WTC11 (cell line): ENCODE measurements around the gene AKR1A1. TPM values are rescaled to one million over a fixed set of nuclear protein-coding genes. Genes with fewer than 3 reads are reported as not detected.

Experiments
- ATF6 ChIP-seq: sonication (generic); formaldehyde crosslinking; IDR thresholded peaks from 2 replicates; pipeline ENCODE4 v1.8.1; 2023; ENCODE audit warnings: mild to moderate bottlenecking, missing genetic modification reagents
- CREM ChIP-seq: sonication (generic); formaldehyde crosslinking; IDR thresholded peaks from 2 replicates; pipeline ENCODE4 v1.8.1; 2022; ENCODE audit warnings: mild to moderate bottlenecking, missing genetic modification reagents, moderate library complexity
- E2F4 ChIP-seq: sonication (generic); formaldehyde crosslinking; IDR thresholded peaks from 2 replicates; pipeline ENCODE4 v1.8.1; 2022; ENCODE audit warnings: low read depth, mild to moderate bottlenecking, moderate library complexity, missing genetic modification reagents, borderline replicate concordance
- ELF4 ChIP-seq: sonication (generic); formaldehyde crosslinking; IDR thresholded peaks from 2 replicates; pipeline ENCODE4 v1.8.1; 2022; ENCODE audit warnings: low read depth, mild to moderate bottlenecking, moderate library complexity, missing genetic modification reagents
- EMX1 ChIP-seq: fragments of 250-450 bp; sonication (Bioruptor Pico); IDR thresholded peaks from 2 replicates; pipeline ENCODE4 v1.8.0; 2021; ENCODE audit warnings: mild to moderate bottlenecking
- GABPB1 ChIP-seq: sonication (generic); formaldehyde crosslinking; IDR thresholded peaks from 2 replicates; pipeline ENCODE4 v1.8.1; 2023; ENCODE audit warnings: mild to moderate bottlenecking, missing genetic modification reagents
- GRHL2 ChIP-seq: fragments of 250-450 bp; sonication (Bioruptor Pico); IDR thresholded peaks from 2 replicates; pipeline ENCODE4 v1.8.0; 2022; ENCODE audit warnings: mild to moderate bottlenecking, moderate library complexity; ENCODE audit not compliant: insufficient replicate concordance, severe bottlenecking
- HMGA2 ChIP-seq: fragments of 250-450 bp; sonication (Bioruptor Pico); IDR thresholded peaks from 2 replicates; pipeline ENCODE4 v1.4.0; 2021; ENCODE audit warnings: mild to moderate bottlenecking, moderate library complexity
- IRF1 ChIP-seq: sonication (generic); formaldehyde crosslinking; IDR thresholded peaks from 2 replicates; pipeline ENCODE4 v1.8.0; 2023; ENCODE audit warnings: missing genetic modification reagents
- IRF2 ChIP-seq: sonication (generic); formaldehyde crosslinking; IDR thresholded peaks from 2 replicates; pipeline ENCODE4 v1.8.0; 2022; ENCODE audit warnings: low read depth, missing genetic modification reagents, borderline replicate concordance
- MLX ChIP-seq: sonication (generic); formaldehyde crosslinking; IDR thresholded peaks from 2 replicates; pipeline ENCODE4 v1.8.1; 2023; ENCODE audit warnings: mild to moderate bottlenecking, missing genetic modification reagents, moderate library complexity
- NR2C2 ChIP-seq: sonication (generic); formaldehyde crosslinking; IDR thresholded peaks from 2 replicates; pipeline ENCODE4 v1.8.0; 2022; ENCODE audit warnings: mild to moderate bottlenecking, missing genetic modification reagents
- OVOL2 ChIP-seq: fragments of 250-450 bp; sonication (Bioruptor Pico); IDR thresholded peaks from 2 replicates; pipeline ENCODE4 v1.9.0; 2021; ENCODE audit warnings: mild to moderate bottlenecking, borderline replicate concordance
- PREB ChIP-seq: sonication (generic); formaldehyde crosslinking; IDR thresholded peaks from 2 replicates; pipeline ENCODE4 v1.8.1; 2022; ENCODE audit warnings: mild to moderate bottlenecking, missing genetic modification reagents, moderate library complexity, borderline replicate concordance
- PRRX2 ChIP-seq: fragments of 250-450 bp; sonication (Bioruptor Pico); IDR thresholded peaks from 2 replicates; pipeline ENCODE4 v1.8.0; 2021; ENCODE audit warnings: mild to moderate bottlenecking
- SOX15 ChIP-seq: fragments of 250-450 bp; sonication (Bioruptor Pico); IDR thresholded peaks from 2 replicates; pipeline ENCODE4 v1.9.0; 2021; ENCODE audit warnings: mild to moderate bottlenecking
- TEAD4 ChIP-seq: sonication (generic); formaldehyde crosslinking; IDR thresholded peaks from 2 replicates; pipeline ENCODE4 v1.8.0; 2022; ENCODE audit warnings: mild to moderate bottlenecking, missing genetic modification reagents
- ZBTB21 ChIP-seq: sonication (generic); formaldehyde crosslinking; IDR thresholded peaks from 2 replicates; pipeline ENCODE4 v1.8.1; 2023; ENCODE audit warnings: mild to moderate bottlenecking, missing genetic modification reagents, borderline replicate concordance
- ZNF138 ChIP-seq: sonication (generic); formaldehyde crosslinking; conservative IDR thresholded peaks from 2 replicates; pipeline ENCODE4 v1.8.1; 2022; ENCODE audit warnings: mild to moderate bottlenecking, moderate library complexity, missing genetic modification reagents
- ZNF232 ChIP-seq: sonication (generic); formaldehyde crosslinking; IDR thresholded peaks from 2 replicates; pipeline ENCODE4 v1.8.0; 2022; ENCODE audit warnings: mild to moderate bottlenecking, missing genetic modification reagents
- ZNF317 ChIP-seq: sonication (generic); formaldehyde crosslinking; IDR thresholded peaks from 2 replicates; pipeline ENCODE4 v1.8.1; 2023; ENCODE audit warnings: low read depth, mild to moderate bottlenecking, moderate library complexity, missing genetic modification reagents, borderline replicate concordance
- ZNF396 ChIP-seq: fragments of 250-450 bp; sonication (Bioruptor Pico); IDR thresholded peaks from 2 replicates; pipeline ENCODE4 v1.8.0; 2021; ENCODE audit warnings: mild to moderate bottlenecking, moderate library complexity, borderline replicate concordance
- ZNF671 ChIP-seq: fragments of 250-450 bp; sonication (Bioruptor Pico); IDR thresholded peaks from 2 replicates; pipeline ENCODE4 v1.8.0; 2021; ENCODE audit warnings: mild to moderate bottlenecking
- total RNA-seq: library from RNA; stranded (reverse); gene quantifications from 3 replicates; pipeline ENCODE4 v1.2.3, GENCODE V29; 2021
- TF ChIP-seq, protein P1 (sequence below): fragments of 250-450 bp; sonication (Bioruptor Pico); conservative IDR thresholded peaks from 2 replicates; pipeline ENCODE4 v1.9.0; 2021; ENCODE audit warnings: mild to moderate bottlenecking
- TF ChIP-seq, protein P2 (sequence below): sonication (generic); formaldehyde crosslinking; IDR thresholded peaks from 2 replicates; pipeline ENCODE4 v1.8.0; 2022; ENCODE audit warnings: mild to moderate bottlenecking, missing genetic modification reagents
- TF ChIP-seq, protein P3 (sequence below): fragments of 250-450 bp; sonication (Bioruptor Pico); IDR thresholded peaks from 2 replicates; pipeline ENCODE4 v1.8.0; 2021; ENCODE audit warnings: mild to moderate bottlenecking
- TF ChIP-seq, protein P4 (sequence below): sonication (generic); formaldehyde crosslinking; IDR thresholded peaks from 2 replicates; pipeline ENCODE4 v1.8.1; 2023; ENCODE audit warnings: mild to moderate bottlenecking, missing genetic modification reagents

AKR1A1 gene
- total RNA-seq, 1 experiment from 2014 or later = 338 TPM

DNA sequence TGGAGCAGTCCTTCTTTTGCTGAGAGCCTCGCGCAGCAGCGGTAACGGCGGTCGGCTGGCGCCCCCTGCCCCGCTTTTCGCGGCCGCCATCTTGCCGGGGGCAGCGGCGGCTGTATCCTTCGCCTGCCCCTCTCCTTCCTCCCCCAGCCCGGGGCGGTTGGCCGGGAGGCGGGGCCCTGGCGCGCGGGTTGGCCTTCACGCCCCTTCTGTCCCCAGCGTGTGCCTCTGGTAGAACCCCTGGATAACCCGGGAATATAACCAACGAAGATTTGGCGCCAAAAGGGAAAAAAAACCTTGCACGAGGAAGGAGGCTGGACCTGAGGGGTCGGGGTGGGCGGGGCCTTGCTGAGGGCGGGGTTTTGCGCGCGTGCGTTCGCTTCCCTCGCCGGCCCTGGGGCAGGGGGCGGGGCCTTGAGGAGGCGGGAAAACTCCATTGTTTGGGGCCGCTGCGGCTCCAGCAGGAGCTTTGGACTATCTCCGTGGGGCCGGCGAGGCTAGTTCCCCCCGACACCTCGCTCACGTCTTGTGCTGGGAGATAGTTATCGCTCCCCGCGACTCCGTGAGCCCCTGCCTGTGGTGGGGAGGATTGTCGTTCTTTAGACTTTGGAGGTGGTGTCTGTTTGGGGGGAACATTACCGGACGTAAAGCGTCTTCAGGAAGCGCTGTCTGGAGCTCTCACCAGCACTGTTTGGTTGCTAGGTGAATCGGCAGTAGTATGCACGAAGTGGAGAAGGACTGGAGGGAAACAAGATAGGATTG lies 33.9 kb downstream of the AKR1A1 start (continued):
- TF ChIP-seq MLX (CRISPR knock-in tag) (no peak), NR2C2 (CRISPR knock-in tag) (no peak), OVOL2 (no peak), ZNF396 (no peak), SOX15 (CRISPR knock-in tag) (no peak), ZNF232 (CRISPR knock-in tag) (peak; percentile 85), IRF2 (CRISPR knock-in tag) (no peak), GRHL2 (CRISPR knock-in tag) (no peak), CREM (CRISPR knock-in tag) (no peak), ZNF317 (CRISPR knock-in tag) (no peak), GABPB1 (CRISPR knock-in tag) (no peak), PREB (CRISPR knock-in tag) (no peak), ZNF671 (no peak; the same call in 1 of the 2 replicates), TEAD4 (CRISPR knock-in tag) (no peak), PRRX2 (no peak), IRF1 (no peak), EMX1 (CRISPR knock-in tag) (no peak), ZNF138 (CRISPR knock-in tag) (no peak), E2F4 (CRISPR knock-in tag) (peak; percentile 88), ELF4 (no peak), ATF6 (no peak), HMGA2 (no peak), ZBTB21 (CRISPR knock-in tag) (no peak)
- TF ChIP-seq, protein P1, sequence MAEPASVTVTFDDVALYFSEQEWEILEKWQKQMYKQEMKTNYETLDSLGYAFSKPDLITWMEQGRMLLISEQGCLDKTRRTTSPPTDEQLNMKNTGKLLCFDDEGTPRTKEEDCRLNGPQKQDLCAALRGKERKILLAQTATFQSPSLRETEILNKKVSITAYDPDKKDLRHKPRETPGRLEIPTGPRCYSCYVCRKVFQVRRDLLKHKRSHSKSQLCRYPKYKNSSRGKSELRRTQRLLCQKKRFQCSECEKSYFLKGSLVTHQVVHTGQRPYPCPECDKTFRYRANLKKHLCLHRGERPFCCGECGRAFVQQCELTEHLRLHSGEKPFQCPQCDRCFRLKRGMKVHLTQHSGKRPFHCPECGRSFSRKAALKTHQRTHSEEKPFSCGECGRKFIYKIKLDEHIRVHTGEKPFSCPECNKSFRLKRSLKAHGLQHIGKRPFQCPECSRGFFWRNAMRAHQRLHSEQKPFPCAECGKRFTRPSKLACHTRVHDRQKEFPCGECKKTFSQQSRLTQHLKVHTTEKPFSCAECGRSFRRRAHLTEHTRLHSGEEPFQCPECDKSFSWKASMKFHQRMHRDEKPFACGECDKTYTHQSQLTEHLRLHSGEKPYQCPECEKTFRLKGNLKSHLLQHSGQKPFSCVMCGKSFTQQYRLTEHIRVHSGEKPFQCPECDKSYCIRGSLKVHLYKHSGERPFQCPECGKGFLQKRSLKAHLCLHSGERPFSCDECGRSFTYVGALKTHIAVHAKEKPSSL = no peak
- TF ChIP-seq, protein P2, sequence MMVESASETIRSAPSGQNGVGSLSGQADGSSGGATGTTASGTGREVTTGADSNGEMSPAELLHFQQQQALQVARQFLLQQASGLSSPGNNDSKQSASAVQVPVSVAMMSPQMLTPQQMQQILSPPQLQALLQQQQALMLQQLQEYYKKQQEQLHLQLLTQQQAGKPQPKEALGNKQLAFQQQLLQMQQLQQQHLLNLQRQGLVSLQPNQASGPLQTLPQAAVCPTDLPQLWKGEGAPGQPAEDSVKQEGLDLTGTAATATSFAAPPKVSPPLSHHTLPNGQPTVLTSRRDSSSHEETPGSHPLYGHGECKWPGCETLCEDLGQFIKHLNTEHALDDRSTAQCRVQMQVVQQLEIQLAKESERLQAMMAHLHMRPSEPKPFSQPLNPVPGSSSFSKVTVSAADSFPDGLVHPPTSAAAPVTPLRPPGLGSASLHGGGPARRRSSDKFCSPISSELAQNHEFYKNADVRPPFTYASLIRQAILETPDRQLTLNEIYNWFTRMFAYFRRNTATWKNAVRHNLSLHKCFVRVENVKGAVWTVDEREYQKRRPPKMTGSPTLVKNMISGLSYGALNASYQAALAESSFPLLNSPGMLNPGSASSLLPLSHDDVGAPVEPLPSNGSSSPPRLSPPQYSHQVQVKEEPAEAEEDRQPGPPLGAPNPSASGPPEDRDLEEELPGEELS (CRISPR knock-in tag) = no peak
- TF ChIP-seq, protein P3, sequence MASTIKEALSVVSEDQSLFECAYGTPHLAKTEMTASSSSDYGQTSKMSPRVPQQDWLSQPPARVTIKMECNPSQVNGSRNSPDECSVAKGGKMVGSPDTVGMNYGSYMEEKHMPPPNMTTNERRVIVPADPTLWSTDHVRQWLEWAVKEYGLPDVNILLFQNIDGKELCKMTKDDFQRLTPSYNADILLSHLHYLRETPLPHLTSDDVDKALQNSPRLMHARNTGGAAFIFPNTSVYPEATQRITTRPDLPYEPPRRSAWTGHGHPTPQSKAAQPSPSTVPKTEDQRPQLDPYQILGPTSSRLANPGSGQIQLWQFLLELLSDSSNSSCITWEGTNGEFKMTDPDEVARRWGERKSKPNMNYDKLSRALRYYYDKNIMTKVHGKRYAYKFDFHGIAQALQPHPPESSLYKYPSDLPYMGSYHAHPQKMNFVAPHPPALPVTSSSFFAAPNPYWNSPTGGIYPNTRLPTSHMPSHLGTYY (CRISPR knock-in tag) = 0 out of 2 replicates have a peak, but pooled peaks have one; percentile 9
- TF ChIP-seq, protein P4, sequence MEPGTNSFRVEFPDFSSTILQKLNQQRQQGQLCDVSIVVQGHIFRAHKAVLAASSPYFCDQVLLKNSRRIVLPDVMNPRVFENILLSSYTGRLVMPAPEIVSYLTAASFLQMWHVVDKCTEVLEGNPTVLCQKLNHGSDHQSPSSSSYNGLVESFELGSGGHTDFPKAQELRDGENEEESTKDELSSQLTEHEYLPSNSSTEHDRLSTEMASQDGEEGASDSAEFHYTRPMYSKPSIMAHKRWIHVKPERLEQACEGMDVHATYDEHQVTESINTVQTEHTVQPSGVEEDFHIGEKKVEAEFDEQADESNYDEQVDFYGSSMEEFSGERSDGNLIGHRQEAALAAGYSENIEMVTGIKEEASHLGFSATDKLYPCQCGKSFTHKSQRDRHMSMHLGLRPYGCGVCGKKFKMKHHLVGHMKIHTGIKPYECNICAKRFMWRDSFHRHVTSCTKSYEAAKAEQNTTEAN (CRISPR knock-in tag) = no peak
